Measurements from ENCODE around the gene ARMH3.
A peak's percentile ranks its signal among the peaks of the same experiment; 100 is the strongest.

Gene ARMH3

DNA sequence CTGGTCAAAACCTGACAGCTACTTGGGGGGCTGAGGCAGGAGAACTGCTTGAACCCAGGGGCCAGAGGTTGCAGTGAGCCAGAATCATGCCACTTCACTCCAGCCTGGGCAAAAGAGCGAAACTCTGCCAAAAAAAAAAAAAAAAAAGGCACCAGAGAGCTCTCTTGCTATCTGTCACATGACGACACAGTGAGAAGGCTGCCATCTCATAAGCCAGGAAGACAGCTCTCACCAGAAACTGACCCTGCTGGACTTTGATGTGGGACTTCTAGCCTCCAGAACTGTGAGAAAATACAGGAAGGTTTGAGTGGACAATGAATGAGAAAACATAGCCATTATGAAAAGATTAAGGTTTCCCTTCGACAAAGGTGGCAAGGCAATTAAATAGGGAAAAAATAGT is 161.2 kb downstream of the ARMH3 start:
- DNase-seq, result no peak
- Histone ChIP-seq H3K36me3 (replicated peaks) (no peaks in the 10 kb centered on the region), H3K4me3 (ENCODE audit: low read depth, low read length) (no peak overlapping the region), H3K27me3 (replicated peaks) (no peaks in the 10 kb centered on the region), H3K27ac (no peak overlapping the region)
- in situ Hi-C loops (cut with HindIII; ENCODE audit: low pct_ligation_motif_present, low sequenced_read_pairs), result loop anchor here (25.0 kb wide), 1 partner anchor 118 kb away; no protein-coding TSS in a partner anchor
- TF ChIP-seq, protein P1, sequence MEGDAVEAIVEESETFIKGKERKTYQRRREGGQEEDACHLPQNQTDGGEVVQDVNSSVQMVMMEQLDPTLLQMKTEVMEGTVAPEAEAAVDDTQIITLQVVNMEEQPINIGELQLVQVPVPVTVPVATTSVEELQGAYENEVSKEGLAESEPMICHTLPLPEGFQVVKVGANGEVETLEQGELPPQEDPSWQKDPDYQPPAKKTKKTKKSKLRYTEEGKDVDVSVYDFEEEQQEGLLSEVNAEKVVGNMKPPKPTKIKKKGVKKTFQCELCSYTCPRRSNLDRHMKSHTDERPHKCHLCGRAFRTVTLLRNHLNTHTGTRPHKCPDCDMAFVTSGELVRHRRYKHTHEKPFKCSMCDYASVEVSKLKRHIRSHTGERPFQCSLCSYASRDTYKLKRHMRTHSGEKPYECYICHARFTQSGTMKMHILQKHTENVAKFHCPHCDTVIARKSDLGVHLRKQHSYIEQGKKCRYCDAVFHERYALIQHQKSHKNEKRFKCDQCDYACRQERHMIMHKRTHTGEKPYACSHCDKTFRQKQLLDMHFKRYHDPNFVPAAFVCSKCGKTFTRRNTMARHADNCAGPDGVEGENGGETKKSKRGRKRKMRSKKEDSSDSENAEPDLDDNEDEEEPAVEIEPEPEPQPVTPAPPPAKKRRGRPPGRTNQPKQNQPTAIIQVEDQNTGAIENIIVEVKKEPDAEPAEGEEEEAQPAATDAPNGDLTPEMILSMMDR (IDR thresholded peaks at IDR 0.05; ENCODE audit: low read depth, low read length, missing control alignments), result no peak

GRCh38 chr10:101894266-101894665 is 161.7 kb downstream of the ARMH3 start:
- Histone ChIP-seq H3K4me3 (ENCODE audit: low read depth, low read length) (no peak overlapping the region), H3K36me3 (replicated peaks) (no peaks in the 10 kb centered on the region), H3K27me3 (replicated peaks) (no peaks in the 10 kb centered on the region), H3K27ac (no peak overlapping the region)
- TF ChIP-seq, protein P1 (IDR thresholded peaks at IDR 0.05; ENCODE audit: low read depth, low read length, missing control alignments), result no peak
- in situ Hi-C loops (cut with HindIII; ENCODE audit: low pct_ligation_motif_present, low sequenced_read_pairs), result loop anchor here (25.0 kb wide), 1 partner anchor 118 kb away; no protein-coding TSS in a partner anchor
- no peak for DNase-seq

- in situ Hi-C loops (cut with HindIII; ENCODE audit: low pct_ligation_motif_present, low sequenced_read_pairs), result loop anchor here (25.0 kb wide), 1 partner anchor 119 kb away; no protein-coding TSS in a partner anchor
- H3K36me3 ChIP-seq (replicated peaks), result no peaks in the 10 kb centered on the region
- no peak overlapping the region for H3K27ac ChIP-seq
- DNase-seq, result no peak
- TF ChIP-seq, protein P1 (IDR thresholded peaks at IDR 0.05; ENCODE audit: low read depth, low read length, missing control alignments), result no peak
- H3K4me3 ChIP-seq (ENCODE audit: low read depth, low read length), result no peak overlapping the region
- no peaks in the 10 kb centered on the region for H3K27me3 ChIP-seq (replicated peaks)
Measured at GRCh38 chr10:101893510-101894120, 162.4 kb downstream of the ARMH3 start.

DNA sequence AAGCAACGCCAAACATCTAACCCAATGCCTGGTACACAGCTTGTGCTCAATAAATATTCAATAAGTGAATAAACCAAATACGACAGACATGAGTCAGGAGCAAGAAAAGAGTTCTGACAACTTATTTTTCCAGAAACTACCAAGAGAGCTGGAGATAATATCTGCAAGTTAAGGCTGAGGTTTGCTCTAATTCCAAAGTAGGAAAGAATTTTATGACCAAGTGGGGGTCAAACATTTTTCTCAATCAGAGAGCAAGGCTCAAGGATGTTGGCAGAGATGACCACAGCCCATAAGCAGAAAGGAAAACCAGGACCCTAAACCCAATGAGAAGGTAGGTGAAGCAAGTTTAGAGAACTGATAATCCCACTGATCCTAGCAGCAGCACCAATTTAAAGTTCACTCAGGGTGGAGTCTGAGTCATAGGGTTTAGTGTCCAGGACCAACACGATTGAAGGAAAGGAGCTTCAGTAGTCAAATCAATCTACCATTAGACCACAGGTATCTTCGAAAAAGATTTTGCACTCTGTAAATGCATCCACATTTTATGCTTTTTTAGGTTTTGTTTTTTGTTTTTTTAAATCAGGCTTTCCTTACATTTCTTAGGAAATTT is 163.1 kb downstream of the ARMH3 start:
- H3K27ac ChIP-seq, result no peak overlapping the region
- no peaks in the 10 kb centered on the region for H3K36me3 ChIP-seq (replicated peaks)
- H3K27me3 ChIP-seq (replicated peaks), result no peaks in the 10 kb centered on the region
- in situ Hi-C loops (cut with HindIII; ENCODE audit: low pct_ligation_motif_present, low sequenced_read_pairs), result loop anchor here (25.0 kb wide), 1 partner anchor 119 kb away; no protein-coding TSS in a partner anchor
- DNase-seq, result no peak
- TF ChIP-seq, protein P1 (IDR thresholded peaks at IDR 0.05; ENCODE audit: low read depth, low read length, missing control alignments), result no peak
- H3K4me3 ChIP-seq (ENCODE audit: low read depth, low read length), result no peak overlapping the region

DNA sequence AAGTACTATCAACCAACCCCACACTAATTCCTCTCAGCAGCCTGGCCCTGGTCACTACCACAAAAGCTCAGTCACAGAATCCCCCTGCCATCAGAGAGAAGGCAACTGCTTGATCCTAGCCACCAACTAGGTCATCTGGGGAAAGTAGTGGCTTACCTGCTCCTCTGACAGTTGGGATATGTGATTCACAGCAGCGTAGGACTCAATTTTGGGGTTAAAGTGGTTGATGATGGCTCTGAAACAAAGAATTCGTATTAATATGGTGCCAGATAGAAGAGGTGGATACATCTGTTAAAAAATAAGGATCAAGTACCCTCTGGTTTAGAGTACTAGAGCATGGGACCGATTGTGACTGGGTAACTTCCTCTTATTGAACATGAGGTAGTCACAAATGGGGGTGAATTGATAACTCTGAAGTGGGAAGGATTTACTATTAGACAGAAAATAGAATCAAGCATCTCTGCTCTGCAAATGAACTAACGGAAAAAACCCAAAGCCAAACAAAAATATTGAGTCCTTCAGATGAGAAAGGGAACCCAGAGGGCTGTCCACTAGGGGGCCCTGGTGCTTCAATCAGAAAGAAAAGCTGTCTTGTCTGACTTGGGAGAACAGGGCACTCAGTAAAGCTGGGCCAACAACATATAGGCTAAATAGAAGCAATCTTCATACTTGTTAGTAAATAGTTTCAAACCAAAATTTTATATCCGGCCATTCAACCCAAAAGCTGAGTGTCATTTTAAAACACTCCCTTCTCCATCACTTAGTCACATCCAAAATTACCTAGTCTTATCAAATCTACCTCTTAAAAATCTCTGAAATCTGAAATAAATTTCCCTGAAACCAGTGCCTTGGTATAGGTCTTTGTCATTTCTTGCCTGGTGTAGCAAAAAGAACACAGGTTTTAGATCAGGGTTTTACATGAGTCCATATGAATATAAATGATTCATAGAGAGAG is 166.4 kb downstream of the ARMH3 start:
- in situ Hi-C loops (cut with HindIII; ENCODE audit: low pct_ligation_motif_present, low sequenced_read_pairs), result loop anchor here (25.0 kb wide), 1 partner anchor 123 kb away; no protein-coding TSS in a partner anchor
- Histone ChIP-seq H3K27ac (no peak overlapping the region), H3K4me3 (ENCODE audit: low read depth, low read length) (no peak overlapping the region), H3K27me3 (replicated peaks) (no peaks in the 10 kb centered on the region), H3K36me3 (replicated peaks) (no peaks in the 10 kb centered on the region)
- TF ChIP-seq, protein P1 (IDR thresholded peaks at IDR 0.05; ENCODE audit: low read depth, low read length, missing control alignments), result peak; percentile 94
- peak; percentile 83 for DNase-seq
